Activated CD8-positive, alpha-beta memory T cell treated with anti-CD3 and anti-CD28 coated beads, Interleukin-2, amount 50 U/mL, for 4 hours (primary cell): ENCODE results near the gene LHFPL6.

ENCODE experiments used
- DNase-seq: peaks from one replicate; pipeline ENCODE4 v3.0.0-alpha.2; 2020

LHFPL6 gene

GRCh38 chr13:39407786-39408185 is 195.2 kb downstream of the LHFPL6 start:
- DNase-seq = no peak

- no peak for DNase-seq
Observed at GRCh38 chr13:39407138-39407537, 195.9 kb downstream of the LHFPL6 start.

- DNase-seq = no peak
Observed at GRCh38 chr13:39406688-39407087, 196.3 kb downstream of the LHFPL6 start.

- no peak for DNase-seq
Observed at GRCh38 chr13:39405596-39406205, 197.3 kb downstream of the LHFPL6 start.

- DNase-seq = no peak
Observed at GRCh38 chr13:39405107-39405506, 197.9 kb downstream of the LHFPL6 start.

- DNase-seq = no peak
Observed at GRCh38 chr13:39403106-39403505, 199.9 kb downstream of the LHFPL6 start.

- no peak for DNase-seq
Observed at GRCh38 chr13:39402221-39402970, 200.6 kb downstream of the LHFPL6 start.

GRCh38 chr13:39401756-39402155 is 201.2 kb downstream of the LHFPL6 start:
- DNase-seq = no peak

GRCh38 chr13:39401046-39401705 is 201.8 kb downstream of the LHFPL6 start:
- no peak for DNase-seq

GRCh38 chr13:39399102-39399501 is 203.9 kb downstream of the LHFPL6 start:
- no peak for DNase-seq

- DNase-seq = no peak
Observed at GRCh38 chr13:39397896-39398265, 205.1 kb downstream of the LHFPL6 start.

GRCh38 chr13:39397226-39397895 is 205.6 kb downstream of the LHFPL6 start:
- DNase-seq = no peak

- DNase-seq = no peak
Observed at GRCh38 chr13:39394796-39395678, 208.0 kb downstream of the LHFPL6 start.

- no peak for DNase-seq
Observed at GRCh38 chr13:39391761-39392160, 211.2 kb downstream of the LHFPL6 start.

- DNase-seq = no peak
Observed at GRCh38 chr13:39389013-39389412, 214.0 kb downstream of the LHFPL6 start.

GRCh38 chr13:39385621-39386231 is 217.3 kb downstream of the LHFPL6 start:
- no peak for DNase-seq

GRCh38 chr13:39385154-39385553 is 217.8 kb downstream of the LHFPL6 start:
- no peak for DNase-seq

GRCh38 chr13:39381456-39381855 is 221.5 kb downstream of the LHFPL6 start:
- no peak for DNase-seq

- no peak for DNase-seq
Observed at GRCh38 chr13:39379667-39380655, 223.0 kb downstream of the LHFPL6 start.

- no peak for DNase-seq
Observed at GRCh38 chr13:39379118-39379517, 223.9 kb downstream of the LHFPL6 start.

- no peak for DNase-seq
Observed at GRCh38 chr13:39378306-39378705, 224.7 kb downstream of the LHFPL6 start.
